Upper lobe of right lung (tissue), 1 donor: ENCODE data around the gene MBNL2. TPM values are rescaled to one million over a fixed set of nuclear protein-coding genes. Genes with fewer than 3 reads are reported as not detected.

ENCODE experiments used
- ATAC-seq: fragments of 200-7000 bp; cut with Tn5 transposase; one replicate; pipeline ENCODE4 v1.9.1; 2020; ENCODE audit warnings: mild to moderate bottlenecking, moderate library complexity
- DNase-seq: peaks from one replicate; pipeline ENCODE4 v3.0.0-alpha.2; 2020
- H3K27ac ChIP-seq: fragments of 200-600 bp; one replicate; pipeline ENCODE4 v1.8.0; 2022
- H3K27me3 ChIP-seq: fragments of 200-600 bp; one replicate; pipeline ENCODE4 v1.8.0; 2022; ENCODE audit warnings: mild to moderate bottlenecking
- H3K36me3 ChIP-seq: fragments of 200-600 bp; one replicate; pipeline ENCODE4 v1.8.0; 2022
- H3K4me1 ChIP-seq: fragments of 200-600 bp; one replicate; pipeline ENCODE4 v1.8.0; 2022
- H3K4me3 ChIP-seq: fragments of 200-600 bp; one replicate; pipeline ENCODE4 v1.8.0; 2022; ENCODE audit warnings: mild to moderate bottlenecking
- H3K9me3 ChIP-seq: fragments of 200-600 bp; one replicate; pipeline ENCODE4 v1.8.0; 2022
- intact Hi-C: fragments of 100-400 bp; cut with DNase I; formaldehyde crosslinking; loops from one replicate; pipeline ENCODE4 v1.11.0; 2022
- total RNA-seq: library from RNA; stranded (reverse); fragmentation: NEBNext Ultra II Directional; extraction: Animal tissue kit (Norgen Biotek cat#: 25700); gene quantifications from one replicate; pipeline ENCODE4 v1.2.1, GENCODE V29; 2021
- TF ChIP-seq, protein P1 (sequence below): fragments of 200-600 bp; IDR thresholded peaks from one replicate; pipeline ENCODE4 v1.8.0; 2022; ENCODE audit warnings: antibody characterized with exemption
- donor health status: DM: no; HTN: yes; CAD: no; lungs with severe emphysema.

MBNL2 gene
- total RNA-seq, 1 donor from 2014 or later = 60.6 TPM

DNA sequence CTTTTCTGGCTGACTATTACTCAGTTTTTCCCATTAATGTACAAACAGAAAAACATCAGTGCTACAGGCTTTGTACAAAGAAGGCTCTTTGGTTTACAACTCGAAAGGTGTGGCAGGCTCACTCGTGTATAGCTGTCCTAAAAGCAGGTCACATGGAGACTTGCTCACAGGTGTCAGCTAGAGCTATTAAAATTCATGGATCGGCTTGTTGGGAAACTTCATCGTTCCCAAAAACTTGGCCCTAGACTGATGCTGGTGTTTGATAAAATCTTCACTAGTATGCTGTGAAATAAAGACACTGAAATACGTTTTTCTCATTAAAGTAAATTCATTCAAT is 64.9 kb downstream of the MBNL2 start:
- no peaks in the 10 kb centered on the region for H3K4me1 ChIP-seq
- H3K27ac ChIP-seq = no peak overlapping the region
- H3K27me3 ChIP-seq = no peaks in the 10 kb centered on the region
- no peaks in the 10 kb centered on the region for H3K9me3 ChIP-seq
- TF ChIP-seq, protein P1, sequence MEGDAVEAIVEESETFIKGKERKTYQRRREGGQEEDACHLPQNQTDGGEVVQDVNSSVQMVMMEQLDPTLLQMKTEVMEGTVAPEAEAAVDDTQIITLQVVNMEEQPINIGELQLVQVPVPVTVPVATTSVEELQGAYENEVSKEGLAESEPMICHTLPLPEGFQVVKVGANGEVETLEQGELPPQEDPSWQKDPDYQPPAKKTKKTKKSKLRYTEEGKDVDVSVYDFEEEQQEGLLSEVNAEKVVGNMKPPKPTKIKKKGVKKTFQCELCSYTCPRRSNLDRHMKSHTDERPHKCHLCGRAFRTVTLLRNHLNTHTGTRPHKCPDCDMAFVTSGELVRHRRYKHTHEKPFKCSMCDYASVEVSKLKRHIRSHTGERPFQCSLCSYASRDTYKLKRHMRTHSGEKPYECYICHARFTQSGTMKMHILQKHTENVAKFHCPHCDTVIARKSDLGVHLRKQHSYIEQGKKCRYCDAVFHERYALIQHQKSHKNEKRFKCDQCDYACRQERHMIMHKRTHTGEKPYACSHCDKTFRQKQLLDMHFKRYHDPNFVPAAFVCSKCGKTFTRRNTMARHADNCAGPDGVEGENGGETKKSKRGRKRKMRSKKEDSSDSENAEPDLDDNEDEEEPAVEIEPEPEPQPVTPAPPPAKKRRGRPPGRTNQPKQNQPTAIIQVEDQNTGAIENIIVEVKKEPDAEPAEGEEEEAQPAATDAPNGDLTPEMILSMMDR = no peak
- no peak overlapping the region for H3K4me3 ChIP-seq
- ATAC-seq = no peak
- intact Hi-C loops = no loop called here
- no peak for DNase-seq
- no peaks in the 10 kb centered on the region for H3K36me3 ChIP-seq

DNA sequence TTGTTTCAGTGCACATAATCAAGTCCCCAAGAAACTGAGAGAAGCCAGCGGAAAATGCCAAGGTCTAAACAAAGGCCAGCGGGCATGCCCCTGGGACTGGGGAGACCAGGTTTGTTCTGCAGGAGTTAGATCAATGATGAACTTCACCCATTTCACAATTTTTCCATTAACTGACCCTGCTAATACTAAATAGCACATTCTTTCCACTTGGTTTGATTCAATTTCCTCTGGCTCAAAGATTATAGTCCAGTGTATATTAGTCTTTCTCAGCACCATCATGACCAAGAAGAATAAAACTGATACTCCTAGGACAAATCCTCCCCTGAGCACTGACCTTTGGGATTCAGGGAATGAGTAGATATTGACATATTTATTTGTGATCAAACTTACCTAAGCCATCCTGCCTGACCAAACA is 66.4 kb downstream of the MBNL2 start:
- ATAC-seq (no peak), DNase-seq (no peak)
- H3K4me3 ChIP-seq = no peak overlapping the region
- H3K4me1 ChIP-seq = no peaks in the 10 kb centered on the region
- TF ChIP-seq, protein P1 = no peak
- H3K27ac ChIP-seq = no peak overlapping the region
- H3K9me3 ChIP-seq = no peaks in the 10 kb centered on the region
- no peaks in the 10 kb centered on the region for H3K36me3 ChIP-seq
- intact Hi-C loops = no loop called here
- H3K27me3 ChIP-seq = no peaks in the 10 kb centered on the region

DNA sequence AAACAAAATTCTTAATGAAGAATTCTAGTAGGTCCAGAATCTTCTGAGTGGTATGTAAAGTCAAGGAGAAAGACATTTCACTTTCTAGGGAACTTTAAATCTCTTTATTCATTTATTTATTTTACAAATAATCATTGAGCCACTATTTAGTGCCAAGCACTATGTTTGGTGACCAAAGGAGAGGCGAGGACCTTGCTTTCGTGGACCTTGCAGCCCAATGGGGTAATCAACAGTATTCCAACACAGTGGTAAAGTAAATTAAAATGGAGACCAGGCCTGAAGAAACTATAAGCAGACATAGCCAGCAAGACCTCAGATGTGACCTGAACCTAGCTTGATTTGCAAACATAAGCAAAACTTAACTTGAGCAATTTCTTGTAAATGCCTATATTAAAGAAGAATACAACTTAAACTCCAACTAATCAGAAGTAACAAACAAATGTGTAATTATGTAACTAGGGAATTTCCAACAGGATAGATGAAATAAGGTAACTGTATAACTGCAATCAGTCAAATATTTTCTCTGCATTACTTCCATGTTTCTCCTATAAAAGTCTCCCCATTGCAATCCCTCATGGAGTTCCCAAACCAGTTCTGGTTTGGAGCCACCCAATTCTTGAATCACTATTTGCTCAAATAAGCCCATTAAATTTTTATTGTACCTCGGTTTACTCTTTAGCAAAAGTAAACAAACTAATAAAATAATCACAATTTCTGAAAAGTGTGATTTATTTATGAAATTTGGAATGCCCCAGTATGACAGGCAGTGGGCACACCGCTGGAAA is 67.6 kb downstream of the MBNL2 start:
- TF ChIP-seq, protein P1 = no peak
- Histone ChIP-seq H3K4me3 (no peak overlapping the region), H3K4me1 (no peaks in the 10 kb centered on the region), H3K27ac (no peak overlapping the region), H3K27me3 (no peaks in the 10 kb centered on the region), H3K36me3 (no peaks in the 10 kb centered on the region), H3K9me3 (no peaks in the 10 kb centered on the region)
- no peak for DNase-seq
- intact Hi-C loops = no loop called here
- ATAC-seq = no peak

DNA sequence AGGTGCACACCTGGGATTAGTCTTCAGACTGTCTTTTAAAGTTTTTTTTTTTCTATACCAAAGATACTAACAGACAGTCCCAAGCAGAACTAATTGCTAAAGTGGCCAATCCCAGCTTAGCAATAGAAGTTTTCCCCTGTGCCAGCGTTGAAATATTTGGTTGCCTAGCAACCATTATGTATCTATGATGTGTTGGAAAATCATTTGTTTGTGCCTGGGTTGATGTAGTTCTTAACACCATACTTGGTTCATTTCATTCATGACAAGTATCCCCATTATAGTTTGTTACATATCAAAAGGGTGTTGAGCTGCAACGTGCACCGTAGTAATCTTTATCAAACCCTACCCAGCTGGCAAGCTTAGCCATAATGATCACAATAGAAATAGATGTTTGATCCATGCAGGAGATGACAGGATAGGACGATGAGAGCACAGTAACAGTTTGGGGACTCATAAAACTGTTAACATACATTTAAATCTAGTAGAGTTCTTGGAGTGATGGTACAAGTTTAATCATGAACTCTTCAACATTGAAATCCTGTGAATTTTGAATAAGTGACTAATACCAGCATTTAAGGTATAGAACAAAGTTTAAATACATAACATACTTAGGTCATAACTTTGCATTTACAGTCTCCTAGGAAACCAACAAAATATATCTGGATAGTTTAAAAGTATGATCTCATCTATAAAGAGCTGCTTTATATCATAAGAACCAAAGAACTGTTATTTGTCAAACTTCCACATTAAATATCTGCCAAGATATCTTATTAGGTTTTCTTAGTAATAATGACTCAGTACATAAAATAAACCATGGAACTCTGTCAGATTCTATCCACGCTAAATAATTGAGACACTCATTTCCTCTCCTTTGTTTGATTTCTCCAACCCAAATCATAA is 73.4 kb downstream of the MBNL2 start:
- Histone ChIP-seq H3K27me3 (no peaks in the 10 kb centered on the region), H3K9me3 (no peaks in the 10 kb centered on the region), H3K4me1 (peaks cover 12% of the 10 kb centered on the region), H3K36me3 (no peaks in the 10 kb centered on the region), H3K4me3 (no peak overlapping the region), H3K27ac (no peak overlapping the region)
- DNase-seq = no peak
- TF ChIP-seq, protein P1 = no peak
- intact Hi-C loops = no loop called here
- ATAC-seq = no peak

DNA sequence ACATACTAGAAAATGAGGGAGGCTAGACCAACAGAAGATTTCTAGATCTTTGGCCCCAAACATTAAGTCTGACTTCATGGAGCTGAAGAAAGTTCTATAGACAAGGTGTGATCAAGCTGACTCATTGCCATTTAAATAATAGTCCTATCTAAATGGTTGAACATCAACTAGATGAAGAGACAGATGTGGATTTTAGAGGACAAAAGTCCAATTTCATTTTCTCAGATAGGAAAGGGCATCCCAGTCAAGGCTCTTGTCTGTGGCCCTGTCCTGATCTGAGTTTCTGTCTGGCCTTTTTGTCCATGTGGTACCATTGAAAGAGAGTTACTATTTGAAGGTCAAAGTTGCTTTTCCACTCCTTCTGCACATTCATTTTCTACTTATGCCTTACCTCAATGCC is 74.6 kb downstream of the MBNL2 start:
- no peaks in the 10 kb centered on the region for H3K27me3 ChIP-seq
- H3K4me3 ChIP-seq = no peak overlapping the region
- intact Hi-C loops = no loop called here
- TF ChIP-seq, protein P1 = no peak
- no peaks in the 10 kb centered on the region for H3K36me3 ChIP-seq
- DNase-seq (no peak), ATAC-seq (no peak)
- peaks cover 20% of the 10 kb centered on the region for H3K4me1 ChIP-seq
- no peak overlapping the region for H3K27ac ChIP-seq
- no peaks in the 10 kb centered on the region for H3K9me3 ChIP-seq
